Measurements from ENCODE around the gene ZFYVE9. TPM values are rescaled to one million over a fixed set of nuclear protein-coding genes. Genes with fewer than 3 reads are reported as not detected.
"Not testable (repeated sequence)": the region's sequence is repeated elsewhere in the genome, so short reads cannot be mapped to it uniquely, and the experiment has no call there.

Gene ZFYVE9
- total and polyA plus RNA-seq, 2 of the 8 experiments (the other 6 are each of a cell fraction or from before 2014, with no cell fraction given) = 5.8 to 26.5 TPM

GRCh38 chr1:52180176-52180575 is 38.3 kb downstream of the ZFYVE9 start (continued):
- no peak for TF ChIP-seq SIN3A (conservative IDR thresholded peaks at IDR 0.05 in 1 of 2, IDR thresholded peaks at IDR 0.05 in 1 of 2; ENCODE audit: low read depth in 1 of 2, low read length in 2 of 2)
- no peak for TF ChIP-seq JUND (IDR thresholded peaks at IDR 0.05; ENCODE audit: low read length)
- TF ChIP-seq RNF2 (IDR thresholded peaks at IDR 0.05; ENCODE audit: borderline replicate concordance, low read depth, low read length, missing control alignments, poor library complexity, severe bottlenecking) = no peak
- TF ChIP-seq, protein P1, sequence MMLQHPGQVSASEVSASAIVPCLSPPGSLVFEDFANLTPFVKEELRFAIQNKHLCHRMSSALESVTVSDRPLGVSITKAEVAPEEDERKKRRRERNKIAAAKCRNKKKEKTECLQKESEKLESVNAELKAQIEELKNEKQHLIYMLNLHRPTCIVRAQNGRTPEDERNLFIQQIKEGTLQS (IDR thresholded peaks at IDR 0.05; ENCODE audit: insufficient read depth, low read depth, low read length) = no peak
- no peak for TF ChIP-seq TCF12 (IDR thresholded peaks at IDR 0.05; ENCODE audit: low read depth, low read length)
- no peak for TF ChIP-seq TBP (IDR thresholded peaks at IDR 0.05; ENCODE audit: low read depth, low read length)
- TF ChIP-seq POLR2A (IDR thresholded peaks at IDR 0.05; ENCODE audit: control extremely low read depth in 1 of 2, low read depth in 2 of 2, low read length in 2 of 2) = no peak
- TF ChIP-seq CBX5 (IDR thresholded peaks at IDR 0.05; ENCODE audit: low read depth, low read length) = no peak
- TF ChIP-seq SIX5 (IDR thresholded peaks at IDR 0.05; ENCODE audit: low read depth, low read length) = no peak

GRCh38 chr1:52181759-52182158 is 39.9 kb downstream of the ZFYVE9 start:
- H3K23me2 ChIP-seq (ENCODE audit: low read depth, low read length); POLR2A ChIA-PET (ENCODE audit: partially characterized antibody); H2BK5ac ChIP-seq (ENCODE audit: low read depth, low read length); H3K27ac ChIP-seq (ENCODE audit: low read depth, low read length); H4K5ac ChIP-seq (ENCODE audit: insufficient read length, low read depth, low read length); H2BK120ac ChIP-seq (replicated peaks; ENCODE audit: low read depth, low read length); H3K4me2 ChIP-seq (ENCODE audit: insufficient read depth in 1 of 2, low read depth in 2 of 2, low read length in 2 of 2); H3K9ac ChIP-seq (replicated peaks in 1 of 4; ENCODE audit: extremely low read depth in 1 of 4, low read depth in 3 of 4, low read length in 3 of 4); H4K8ac ChIP-seq (ENCODE audit: extremely low read depth, insufficient read depth, low read length); H3K36me3 ChIP-seq (ENCODE audit: control insufficient read depth in 2 of 4, insufficient read depth in 4 of 4, low read length in 3 of 4); H3K4ac ChIP-seq (replicated peaks; ENCODE audit: insufficient read length, low read depth, low read length); H2AFZ ChIP-seq (ENCODE audit: low read length); H3K4me3 ChIP-seq (ENCODE audit: extremely low read depth in 1 of 4, insufficient read depth in 2 of 4, low read depth in 3 of 4, low read length in 4 of 4); H2AK5ac ChIP-seq (ENCODE audit: low read depth, low read length); H3K14ac ChIP-seq (ENCODE audit: insufficient read length); H3K18ac ChIP-seq (ENCODE audit: extremely low read depth, low read length); H3K27me3 ChIP-seq (replicated peaks in 1 of 4; ENCODE audit: control insufficient read depth in 3 of 4, extremely low read depth in 1 of 4, insufficient read depth in 3 of 4, low read length in 3 of 4); H4K91ac ChIP-seq (replicated peaks; ENCODE audit: insufficient read length, low read length); H3K79me1 ChIP-seq (ENCODE audit: low read depth, low read length); H3K79me2 ChIP-seq (ENCODE audit: control insufficient read depth in 1 of 2, insufficient read depth in 2 of 2, low read length in 2 of 2); FAIRE-seq; H2BK15ac ChIP-seq (ENCODE audit: low read length); DNase-seq (ENCODE audit: low read depth in 1 of 2, low spot score in 2 of 2); H2BK20ac ChIP-seq (ENCODE audit: low read length); H3K4me1 ChIP-seq (replicated peaks in 1 of 4; ENCODE audit: control insufficient read depth in 3 of 4, insufficient read depth in 4 of 4, low read length in 3 of 4); H3K56ac ChIP-seq (replicated peaks; ENCODE audit: insufficient read length, low read depth, low read length); H4K20me1 ChIP-seq (replicated peaks in 1 of 2; ENCODE audit: control insufficient read depth in 1 of 2, insufficient read depth in 2 of 2, low read length in 2 of 2); H2BK12ac ChIP-seq (ENCODE audit: low read depth, low read length); H3K23ac ChIP-seq (ENCODE audit: insufficient read length): not testable (repeated sequence)
- no CpG with 5 or more reads among the region's 36 CpGs for WGBS, 2 experiments (ENCODE audit: extremely low coverage in 1 of 2, insufficient coverage in 1 of 2, insufficient read length in 1 of 2, insufficient replicate concordance in 2 of 2, low coverage in 1 of 2, low lambda C conversion rate in 2 of 2, missing lambda C conversion rate in 1 of 2)
- H3K9me3 ChIP-seq (ENCODE audit: insufficient read depth in 2 of 2, low read depth in 1 of 2, low read length in 1 of 2) = peaks cover 10 to 14% of the 10 kb centered on the region in 2 experiments; a peak in 3 of 4 replicates
- CTCF ChIA-PET (ENCODE audit: partially characterized antibody) = interaction anchor here (0.8 kb wide), 1 partner anchor 115 kb away, joined by 3 read pairs; no protein-coding TSS in a partner anchor

Measured in H1 (cell line).